GM19043 (cell line): ENCODE measurements around the gene WDR48.
"Not testable (repeated sequence)": the region's sequence is repeated elsewhere in the genome, so short reads cannot be mapped to it uniquely, and the experiment has no call there.

Experiments used
- ATAC-seq: cut with Tn5 transposase; IDR thresholded peaks from one replicate; pipeline ENCODE4 v1.9.1; 2021; ENCODE audit warnings: low read depth; ENCODE audit not compliant: unreplicated experiment

The WDR48 gene

GRCh38 chr3:39051649-39052561, at the start of gene WDR48, which contains the start of gene SCN11A:
Gene WDR48, plus strand, starts transcription at chr3:39052016. Its CDS starts 10 bp downstream, at chr3:39052026.
Gene SCN11A, minus strand, starts transcription at chr3:39051944. Its CDS starts 101,582 bp downstream, at chr3:38950362.
- ATAC-seq = peak; percentile 98

- ATAC-seq = no peak
These were observed 46.5 kb upstream of the WDR48 start for GRCh38 chr3:39005295-39005694.

GRCh38 chr3:39011191-39011736, 40.6 kb upstream of the WDR48 start:
- ATAC-seq = no peak

- no peak for ATAC-seq
These were observed 38.5 kb upstream of the WDR48 start for GRCh38 chr3:39013289-39013688.

GRCh38 chr3:39013921-39014509, 37.8 kb upstream of the WDR48 start:
- no peak for ATAC-seq

GRCh38 chr3:39015418-39015817, 36.4 kb upstream of the WDR48 start:
- no peak for ATAC-seq

GRCh38 chr3:39019299-39019698, 32.5 kb upstream of the WDR48 start:
- no peak for ATAC-seq

GRCh38 chr3:39021029-39021428, 30.8 kb upstream of the WDR48 start:
- peak; percentile 66 for ATAC-seq

- no peak for ATAC-seq
These were observed 30.1 kb upstream of the WDR48 start for GRCh38 chr3:39021465-39022285.

GRCh38 chr3:39022286-39022630, 29.6 kb upstream of the WDR48 start:
- ATAC-seq = no peak

GRCh38 chr3:39024497-39024896, 27.3 kb upstream of the WDR48 start:
- ATAC-seq = no peak

GRCh38 chr3:39025222-39025970, 26.4 kb upstream of the WDR48 start:
- ATAC-seq = no peak

- ATAC-seq = no peak
These were observed 23.3 kb upstream of the WDR48 start for GRCh38 chr3:39028546-39028945.

GRCh38 chr3:39029556-39029955, 22.3 kb upstream of the WDR48 start:
- no peak for ATAC-seq

- no peak for ATAC-seq
These were observed 13.7 kb upstream of the WDR48 start for GRCh38 chr3:39038165-39038564.

- ATAC-seq = no peak
These were observed 1.8 kb upstream of the WDR48 start for GRCh38 chr3:39050029-39050428.

- ATAC-seq = no peak
These were observed 767 bp downstream of the WDR48 start for GRCh38 chr3:39052583-39052982.

GRCh38 chr3:39053696-39054095, 1.9 kb downstream of the WDR48 start:
- no peak for ATAC-seq

GRCh38 chr3:39056151-39056550, 4.3 kb downstream of the WDR48 start:
- no peak for ATAC-seq

- not testable (repeated sequence) for ATAC-seq
These were observed 9.4 kb downstream of the WDR48 start for GRCh38 chr3:39061228-39061627.
